Endometrium (tissue), 2 donors: Measurements from ENCODE around the gene PIP5KL1.

ENCODE experiments used
- FAIRE-seq: peaks from 2 replicates; lab custom pipeline; 2012; peaks lifted over from hg19 to GRCh38; lab: Jason Lieb, UNC
- donor health status: control.
- donor health status: control.

The PIP5KL1 gene

GRCh38 chr9:127928676-127929624 is 1.6 kb downstream of the PIP5KL1 start:
- no peak for FAIRE-seq

GRCh38 chr9:127927988-127928675 is 2.4 kb downstream of the PIP5KL1 start:
- no peak for FAIRE-seq

- FAIRE-seq = no peak
Observed at GRCh38 chr9:127927201-127927987, 3.2 kb downstream of the PIP5KL1 start.

- FAIRE-seq = no peak
Observed at GRCh38 chr9:127926906-127927200, 3.7 kb downstream of the PIP5KL1 start.

GRCh38 chr9:127925959-127926905 is 4.3 kb downstream of the PIP5KL1 start:
- FAIRE-seq = no peak

GRCh38 chr9:127924736-127925444 is 5.7 kb downstream of the PIP5KL1 start:
- FAIRE-seq = no peak

GRCh38 chr9:127923771-127924170 is 6.8 kb downstream of the PIP5KL1 start:
- FAIRE-seq = no peak

GRCh38 chr9:127923046-127923445 is 7.5 kb downstream of the PIP5KL1 start:
- FAIRE-seq = no peak

GRCh38 chr9:127921557-127922120 is 8.9 kb downstream of the PIP5KL1 start:
- FAIRE-seq = no peak

GRCh38 chr9:127920794-127921193 is 9.8 kb downstream of the PIP5KL1 start:
- FAIRE-seq = no peak

GRCh38 chr9:127919253-127919815 is 11.2 kb downstream of the PIP5KL1 start:
- no peak for FAIRE-seq

- FAIRE-seq = no peak
Observed at GRCh38 chr9:127918183-127919107, 12.1 kb downstream of the PIP5KL1 start.

- no peak for FAIRE-seq
Observed at GRCh38 chr9:127917603-127918002, 13.0 kb downstream of the PIP5KL1 start.

GRCh38 chr9:127916720-127917581 is 13.6 kb downstream of the PIP5KL1 start, which contains the start of gene ST6GALNAC4:
TSS of gene ST6GALNAC4 (minus strand) at chr9:127917041. CDS start at chr9:127916419, 622 bp downstream.
- no peak for FAIRE-seq

- FAIRE-seq = no peak
Observed at GRCh38 chr9:127915801-127916719, 14.5 kb downstream of the PIP5KL1 start.

- FAIRE-seq = no peak
Observed at GRCh38 chr9:127915325-127915752, 15.2 kb downstream of the PIP5KL1 start.

- no peak for FAIRE-seq
Observed at GRCh38 chr9:127913682-127914081, 16.9 kb downstream of the PIP5KL1 start.
